ENCODE data around the gene CHPF2.

GRCh38 chr7:151233804-151234203 lies 1.5 kb downstream of the CHPF2 start:
- TF ChIP-seq, protein P1, sequence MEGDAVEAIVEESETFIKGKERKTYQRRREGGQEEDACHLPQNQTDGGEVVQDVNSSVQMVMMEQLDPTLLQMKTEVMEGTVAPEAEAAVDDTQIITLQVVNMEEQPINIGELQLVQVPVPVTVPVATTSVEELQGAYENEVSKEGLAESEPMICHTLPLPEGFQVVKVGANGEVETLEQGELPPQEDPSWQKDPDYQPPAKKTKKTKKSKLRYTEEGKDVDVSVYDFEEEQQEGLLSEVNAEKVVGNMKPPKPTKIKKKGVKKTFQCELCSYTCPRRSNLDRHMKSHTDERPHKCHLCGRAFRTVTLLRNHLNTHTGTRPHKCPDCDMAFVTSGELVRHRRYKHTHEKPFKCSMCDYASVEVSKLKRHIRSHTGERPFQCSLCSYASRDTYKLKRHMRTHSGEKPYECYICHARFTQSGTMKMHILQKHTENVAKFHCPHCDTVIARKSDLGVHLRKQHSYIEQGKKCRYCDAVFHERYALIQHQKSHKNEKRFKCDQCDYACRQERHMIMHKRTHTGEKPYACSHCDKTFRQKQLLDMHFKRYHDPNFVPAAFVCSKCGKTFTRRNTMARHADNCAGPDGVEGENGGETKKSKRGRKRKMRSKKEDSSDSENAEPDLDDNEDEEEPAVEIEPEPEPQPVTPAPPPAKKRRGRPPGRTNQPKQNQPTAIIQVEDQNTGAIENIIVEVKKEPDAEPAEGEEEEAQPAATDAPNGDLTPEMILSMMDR (IDR thresholded peaks at IDR 0.05; ENCODE audit: insufficient read depth, low read depth, low read length): no peak
- TF ChIP-seq EZH2 (IDR thresholded peaks at IDR 0.05; ENCODE audit: insufficient read depth, low read length): no peak
